Epidermal melanocyte (primary cell): Measurements from ENCODE around the gene P2RY6.
"Not testable (repeated sequence)": the region's sequence is repeated elsewhere in the genome, so short reads cannot be mapped to it uniquely, and the experiment has no call there.

ENCODE experiments used
- DNase-seq: peaks from one replicate; pipeline ENCODE4 v3.0.0; 2011; ENCODE audit warnings: low spot score; ENCODE audit not compliant: insufficient read length

The P2RY6 gene

GRCh38 chr11:73271936-73272679 is at the start of gene P2RY6:
Gene P2RY6, plus strand, starts transcription at chr11:73272338. Its CDS starts 24,181 bp downstream, at chr11:73296519.
- no peak for DNase-seq

- DNase-seq: no peak
These were observed 48.0 kb upstream of the P2RY6 start for GRCh38 chr11:73223998-73224730.

GRCh38 chr11:73225001-73225686 is 47.0 kb upstream of the P2RY6 start:
- no peak for DNase-seq

GRCh38 chr11:73225851-73226250 is 46.3 kb upstream of the P2RY6 start:
- no peak for DNase-seq

- DNase-seq: no peak
These were observed 45.7 kb upstream of the P2RY6 start for GRCh38 chr11:73226297-73227006.

GRCh38 chr11:73227571-73228211 is 44.4 kb upstream of the P2RY6 start:
- no peak for DNase-seq

- no peak for DNase-seq
These were observed 43.6 kb upstream of the P2RY6 start for GRCh38 chr11:73228268-73229134.

GRCh38 chr11:73229321-73229895 is 42.7 kb upstream of the P2RY6 start:
- DNase-seq: no peak

- DNase-seq: no peak
These were observed 42.0 kb upstream of the P2RY6 start for GRCh38 chr11:73229896-73230875.

GRCh38 chr11:73230931-73231330 is 41.2 kb upstream of the P2RY6 start:
- DNase-seq: no peak

- DNase-seq: not testable (repeated sequence)
These were observed 39.7 kb upstream of the P2RY6 start for GRCh38 chr11:73232487-73232886.

- DNase-seq: no peak
These were observed 38.9 kb upstream of the P2RY6 start for GRCh38 chr11:73233211-73233610.

- DNase-seq: no peak
These were observed 38.3 kb upstream of the P2RY6 start for GRCh38 chr11:73233692-73234470.

GRCh38 chr11:73234471-73235181 is 37.5 kb upstream of the P2RY6 start:
- DNase-seq: no peak

- peak; percentile 15 for DNase-seq
These were observed 36.8 kb upstream of the P2RY6 start for GRCh38 chr11:73235236-73235786.

- peak; percentile 1 for DNase-seq
These were observed 35.9 kb upstream of the P2RY6 start for GRCh38 chr11:73236205-73236765.
